ENCODE measurements around the gene ADAD1. TPM values are rescaled to one million over a fixed set of nuclear protein-coding genes. Genes with fewer than 3 reads are reported as not detected.

Gene ADAD1
- total RNA-seq, 1 experiment from 2014 or later: not detected

Other genes with a start within 250 kb of the ADAD1 start
- 21.5 and 29.5 TPM in 2 replicates for gene BLTP1, start 226.7 kb upstream of the ADAD1 start, total RNA-seq (2014; rRNA removed; shearing (Covaris generic))
- not detected in 2 replicates for gene IL2, start 77.7 kb downstream of the ADAD1 start, total RNA-seq (2014; rRNA removed; shearing (Covaris generic))
- gene IL21, start 242.1 kb downstream of the ADAD1 start, total RNA-seq (2014; rRNA removed; shearing (Covaris generic)): not detected in 2 replicates

All from H7 (cell line).